ENCODE data around the gene TBC1D22A.
A peak's percentile ranks its signal among the peaks of the same experiment; 100 is the strongest.

The TBC1D22A gene

GRCh38 chr22:46842606-46843005 lies 80.2 kb downstream of the TBC1D22A start:
- H3K36me3 ChIP-seq (ENCODE audit: insufficient read depth, low read length) = no peaks in the 10 kb centered on the region
- no peak overlapping the region for H3K9ac ChIP-seq (ENCODE audit: low read depth, low read length)

GRCh38 chr22:46843821-46844255 lies 81.4 kb downstream of the TBC1D22A start:
- H3K36me3 ChIP-seq (ENCODE audit: insufficient read depth, low read length) = no peaks in the 10 kb centered on the region
- H3K9ac ChIP-seq (ENCODE audit: low read depth, low read length) = peak overlapping the region; percentile 68
- H3K9me3 ChIP-seq (replicated peaks; ENCODE audit: low read length) = no peaks in the 10 kb centered on the region
- peak overlapping the region; percentile 29 for H3K4me3 ChIP-seq (ENCODE audit: low read length)
- no peaks in the 10 kb centered on the region for H3K27me3 ChIP-seq (ENCODE audit: control insufficient read depth, insufficient read depth, low read length)
- H3K4me2 ChIP-seq (ENCODE audit: low read length) = peak overlapping the region; percentile 61
- H3K4me1 ChIP-seq (ENCODE audit: control insufficient read depth, insufficient read depth, low read length) = peaks cover 46% of the 10 kb centered on the region

More at GRCh38 chr22:46842606-46843005, 80.2 kb downstream of the TBC1D22A start:
- Histone ChIP-seq H3K27me3 (ENCODE audit: control insufficient read depth, insufficient read depth, low read length) (no peaks in the 10 kb centered on the region), H3K4me1 (ENCODE audit: control insufficient read depth, insufficient read depth, low read length) (peaks cover 46% of the 10 kb centered on the region), H3K4me3 (ENCODE audit: low read length) (no peak overlapping the region), H3K9me3 (replicated peaks; ENCODE audit: low read length) (no peaks in the 10 kb centered on the region), H3K4me2 (ENCODE audit: low read length) (peak overlapping the region; percentile 8)

GRCh38 chr22:46844606-46845210 lies 82.3 kb downstream of the TBC1D22A start:
- Histone ChIP-seq H3K4me3 (ENCODE audit: low read length) (peak overlapping the region; percentile 14), H3K9me3 (replicated peaks; ENCODE audit: low read length) (no peaks in the 10 kb centered on the region), H3K4me2 (ENCODE audit: low read length) (peak overlapping the region; percentile 74), H3K27me3 (ENCODE audit: control insufficient read depth, insufficient read depth, low read length) (no peaks in the 10 kb centered on the region), H3K36me3 (ENCODE audit: insufficient read depth, low read length) (no peaks in the 10 kb centered on the region), H3K4me1 (ENCODE audit: control insufficient read depth, insufficient read depth, low read length) (peaks cover 46% of the 10 kb centered on the region), H3K9ac (ENCODE audit: low read depth, low read length) (peak overlapping the region; percentile 60)

GRCh38 chr22:46845296-46846149 lies 83.1 kb downstream of the TBC1D22A start:
- H3K4me2 ChIP-seq (ENCODE audit: low read length) = peak overlapping the region; percentile 74
- peak overlapping the region; percentile 60 for H3K9ac ChIP-seq (ENCODE audit: low read depth, low read length)
- H3K36me3 ChIP-seq (ENCODE audit: insufficient read depth, low read length) = peaks cover 2% of the 10 kb centered on the region
- peak overlapping the region; percentile 11 for H3K4me3 ChIP-seq (ENCODE audit: low read length)
- H3K4me1 ChIP-seq (ENCODE audit: control insufficient read depth, insufficient read depth, low read length) = peaks cover 46% of the 10 kb centered on the region
- no peaks in the 10 kb centered on the region for H3K9me3 ChIP-seq (replicated peaks; ENCODE audit: low read length)
- H3K27me3 ChIP-seq (ENCODE audit: control insufficient read depth, insufficient read depth, low read length) = no peaks in the 10 kb centered on the region

GRCh38 chr22:46846150-46846831 lies 83.8 kb downstream of the TBC1D22A start:
- H3K4me1 ChIP-seq (ENCODE audit: control insufficient read depth, insufficient read depth, low read length) = peaks cover 42% of the 10 kb centered on the region
- H3K9ac ChIP-seq (ENCODE audit: low read depth, low read length) = peak overlapping the region; percentile 60
- H3K9me3 ChIP-seq (replicated peaks; ENCODE audit: low read length) = no peaks in the 10 kb centered on the region
- H3K4me2 ChIP-seq (ENCODE audit: low read length) = peak overlapping the region; percentile 74
- peaks cover 5% of the 10 kb centered on the region for H3K36me3 ChIP-seq (ENCODE audit: insufficient read depth, low read length)
- no peak overlapping the region for H3K4me3 ChIP-seq (ENCODE audit: low read length)
- H3K27me3 ChIP-seq (ENCODE audit: control insufficient read depth, insufficient read depth, low read length) = no peaks in the 10 kb centered on the region

- Histone ChIP-seq H3K4me3 (ENCODE audit: low read length) (no peak overlapping the region), H3K36me3 (ENCODE audit: insufficient read depth, low read length) (peaks cover 5% of the 10 kb centered on the region), H3K9me3 (replicated peaks; ENCODE audit: low read length) (no peaks in the 10 kb centered on the region), H3K4me1 (ENCODE audit: control insufficient read depth, insufficient read depth, low read length) (peaks cover 41% of the 10 kb centered on the region), H3K4me2 (ENCODE audit: low read length) (no peak overlapping the region), H3K9ac (ENCODE audit: low read depth, low read length) (no peak overlapping the region), H3K27me3 (ENCODE audit: control insufficient read depth, insufficient read depth, low read length) (no peaks in the 10 kb centered on the region)
Measured at GRCh38 chr22:46846832-46847355, 84.4 kb downstream of the TBC1D22A start.

GRCh38 chr22:46848197-46848596 lies 85.7 kb downstream of the TBC1D22A start:
- Histone ChIP-seq H3K4me1 (ENCODE audit: control insufficient read depth, insufficient read depth, low read length) (peaks cover 32% of the 10 kb centered on the region), H3K36me3 (ENCODE audit: insufficient read depth, low read length) (peaks cover 5% of the 10 kb centered on the region), H3K9ac (ENCODE audit: low read depth, low read length) (no peak overlapping the region), H3K4me3 (ENCODE audit: low read length) (no peak overlapping the region), H3K9me3 (replicated peaks; ENCODE audit: low read length) (no peaks in the 10 kb centered on the region), H3K27me3 (ENCODE audit: control insufficient read depth, insufficient read depth, low read length) (no peaks in the 10 kb centered on the region), H3K4me2 (ENCODE audit: low read length) (no peak overlapping the region)

GRCh38 chr22:46849101-46849500 lies 86.7 kb downstream of the TBC1D22A start:
- Histone ChIP-seq H3K4me1 (ENCODE audit: control insufficient read depth, insufficient read depth, low read length) (peaks cover 23% of the 10 kb centered on the region), H3K9me3 (replicated peaks; ENCODE audit: low read length) (no peaks in the 10 kb centered on the region), H3K27me3 (ENCODE audit: control insufficient read depth, insufficient read depth, low read length) (no peaks in the 10 kb centered on the region), H3K9ac (ENCODE audit: low read depth, low read length) (no peak overlapping the region), H3K36me3 (ENCODE audit: insufficient read depth, low read length) (peaks cover 5% of the 10 kb centered on the region), H3K4me2 (ENCODE audit: low read length) (no peak overlapping the region), H3K4me3 (ENCODE audit: low read length) (no peak overlapping the region)

GRCh38 chr22:46849951-46850350 lies 87.5 kb downstream of the TBC1D22A start:
- no peaks in the 10 kb centered on the region for H3K9me3 ChIP-seq (replicated peaks; ENCODE audit: low read length)
- peaks cover 14% of the 10 kb centered on the region for H3K4me1 ChIP-seq (ENCODE audit: control insufficient read depth, insufficient read depth, low read length)
- no peak overlapping the region for H3K4me2 ChIP-seq (ENCODE audit: low read length)
- no peak overlapping the region for H3K4me3 ChIP-seq (ENCODE audit: low read length)
- no peaks in the 10 kb centered on the region for H3K27me3 ChIP-seq (ENCODE audit: control insufficient read depth, insufficient read depth, low read length)
- H3K9ac ChIP-seq (ENCODE audit: low read depth, low read length) = no peak overlapping the region
- H3K36me3 ChIP-seq (ENCODE audit: insufficient read depth, low read length) = peaks cover 5% of the 10 kb centered on the region

GRCh38 chr22:46851311-46851710 lies 88.9 kb downstream of the TBC1D22A start:
- Histone ChIP-seq H3K27me3 (ENCODE audit: control insufficient read depth, insufficient read depth, low read length) (no peaks in the 10 kb centered on the region), H3K9me3 (replicated peaks; ENCODE audit: low read length) (no peaks in the 10 kb centered on the region), H3K4me3 (ENCODE audit: low read length) (no peak overlapping the region), H3K4me1 (ENCODE audit: control insufficient read depth, insufficient read depth, low read length) (peaks cover 1% of the 10 kb centered on the region), H3K9ac (ENCODE audit: low read depth, low read length) (no peak overlapping the region), H3K4me2 (ENCODE audit: low read length) (no peak overlapping the region), H3K36me3 (ENCODE audit: insufficient read depth, low read length) (peaks cover 5% of the 10 kb centered on the region)

- H3K36me3 ChIP-seq (ENCODE audit: insufficient read depth, low read length) = peaks cover 5% of the 10 kb centered on the region
- no peaks in the 10 kb centered on the region for H3K4me1 ChIP-seq (ENCODE audit: control insufficient read depth, insufficient read depth, low read length)
- no peaks in the 10 kb centered on the region for H3K9me3 ChIP-seq (replicated peaks; ENCODE audit: low read length)
- no peak overlapping the region for H3K4me3 ChIP-seq (ENCODE audit: low read length)
- H3K4me2 ChIP-seq (ENCODE audit: low read length) = no peak overlapping the region
- H3K27me3 ChIP-seq (ENCODE audit: control insufficient read depth, insufficient read depth, low read length) = no peaks in the 10 kb centered on the region
- no peak overlapping the region for H3K9ac ChIP-seq (ENCODE audit: low read depth, low read length)
Measured at GRCh38 chr22:46851941-46852340, 89.5 kb downstream of the TBC1D22A start.
